Measurements from ENCODE around the gene ANXA11. TPM values are rescaled to one million over a fixed set of nuclear protein-coding genes. Genes with fewer than 3 reads are reported as not detected.
"Not testable (repeated sequence)": the region's sequence is repeated elsewhere in the genome, so short reads cannot be mapped to it uniquely, and the experiment has no call there.

The ANXA11 gene
- total RNA-seq, 1 experiment from 2014 or later = 68.1 TPM

GRCh38 chr10:80223031-80223419 lies 17.7 kb upstream of the ANXA11 start:
- H4K8ac ChIP-seq (replicated peaks; ENCODE audit: insufficient read length, low read depth, low read length); H3K4me1 ChIP-seq (ENCODE audit: insufficient read depth, low read length); H2BK15ac ChIP-seq (ENCODE audit: low read depth, low read length); H3K4me1 Mint-ChIP-seq; H3K36me3 Mint-ChIP-seq (ENCODE audit: insufficient read depth in 1 of 3, low read depth in 3 of 3); H4K91ac ChIP-seq (ENCODE audit: insufficient read length, low read depth, low read length); H4K5ac ChIP-seq (ENCODE audit: insufficient read length, low read depth, low read length); H3K18ac ChIP-seq (ENCODE audit: insufficient read length, low read depth, low read length); H3K23me2 ChIP-seq (ENCODE audit: insufficient read length, low read depth, low read length, poor library complexity, severe bottlenecking); H2BK120ac ChIP-seq (ENCODE audit: low read depth, low read length, poor library complexity, severe bottlenecking); H2BK12ac ChIP-seq (ENCODE audit: insufficient read length, low read depth, low read length); H3K79me1 ChIP-seq (ENCODE audit: insufficient read depth, low read depth, low read length, poor library complexity, severe bottlenecking); DNase-seq; H4K20me1 ChIP-seq (ENCODE audit: control insufficient read depth, insufficient read depth, insufficient read length); H3T11ph ChIP-seq (ENCODE audit: low read length); H3K56ac ChIP-seq (ENCODE audit: insufficient read length, low read depth, low read length); H2AK5ac ChIP-seq (ENCODE audit: insufficient read length, low read length); H3K27ac ChIP-seq (ENCODE audit: insufficient read length, low read depth, low read length); H3K4me3 Mint-ChIP-seq; H2BK5ac ChIP-seq (ENCODE audit: insufficient read length, low read length); H3K79me2 ChIP-seq (ENCODE audit: insufficient read depth, low read length); H3K4me2 ChIP-seq (ENCODE audit: insufficient read depth, insufficient read length, low read length); H2BK20ac ChIP-seq (ENCODE audit: low read depth, low read length, poor library complexity, severe bottlenecking); H3K4ac ChIP-seq (ENCODE audit: low read depth, low read length); H3K27ac Mint-ChIP-seq; H3K27me3 ChIP-seq (ENCODE audit: insufficient read depth, low read length); H3K9ac ChIP-seq (ENCODE audit: extremely low read depth, insufficient read length, low read length); H3K23ac ChIP-seq (ENCODE audit: insufficient read length, low read depth, low read length); H3K9me3 Mint-ChIP-seq; H3K9me3 ChIP-seq (ENCODE audit: control insufficient read depth, low read depth, low read length); H2AFZ ChIP-seq (ENCODE audit: low read length); H3K14ac ChIP-seq (ENCODE audit: insufficient read depth, low read length): not testable (repeated sequence)
- peaks cover 10% of the 10 kb centered on the region for H3K27me3 Mint-ChIP-seq (ENCODE audit: low read depth)
- WGBS (ENCODE audit: extremely low coverage, insufficient read length, low lambda C conversion rate) = no CpG with 5 or more reads among the region's 5 CpGs

GRCh38 chr10:80218878-80219277 lies 13.5 kb upstream of the ANXA11 start:
- not testable (repeated sequence) for H4K5ac ChIP-seq (ENCODE audit: insufficient read length, low read depth, low read length); H3K23ac ChIP-seq (ENCODE audit: insufficient read length, low read depth, low read length); H3K4me2 ChIP-seq (ENCODE audit: insufficient read depth, insufficient read length, low read length); H3K9me3 Mint-ChIP-seq; H2AFZ ChIP-seq (ENCODE audit: low read length); H2AK5ac ChIP-seq (ENCODE audit: insufficient read length, low read length); H2BK12ac ChIP-seq (ENCODE audit: insufficient read length, low read depth, low read length); H3K4me1 Mint-ChIP-seq; DNase-seq; H2BK20ac ChIP-seq (ENCODE audit: low read depth, low read length, poor library complexity, severe bottlenecking); H3K27me3 ChIP-seq (ENCODE audit: insufficient read depth, low read length); H3K9ac ChIP-seq (ENCODE audit: extremely low read depth, insufficient read length, low read length); H3K4me1 ChIP-seq (ENCODE audit: insufficient read depth, low read length); H3K18ac ChIP-seq (ENCODE audit: insufficient read length, low read depth, low read length); H3T11ph ChIP-seq (ENCODE audit: low read length); H3K23me2 ChIP-seq (ENCODE audit: insufficient read length, low read depth, low read length, poor library complexity, severe bottlenecking); H3K56ac ChIP-seq (ENCODE audit: insufficient read length, low read depth, low read length); H3K9me3 ChIP-seq (ENCODE audit: control insufficient read depth, low read depth, low read length); H4K8ac ChIP-seq (replicated peaks; ENCODE audit: insufficient read length, low read depth, low read length); H4K20me1 ChIP-seq (ENCODE audit: control insufficient read depth, insufficient read depth, insufficient read length); H4K91ac ChIP-seq (ENCODE audit: insufficient read length, low read depth, low read length); H3K4me3 Mint-ChIP-seq; H2BK15ac ChIP-seq (ENCODE audit: low read depth, low read length); H3K79me2 ChIP-seq (ENCODE audit: insufficient read depth, low read length); H3K36me3 Mint-ChIP-seq (ENCODE audit: insufficient read depth in 1 of 3, low read depth in 3 of 3); H2BK5ac ChIP-seq (ENCODE audit: insufficient read length, low read length); H2BK120ac ChIP-seq (ENCODE audit: low read depth, low read length, poor library complexity, severe bottlenecking); H3K27ac Mint-ChIP-seq; H3K79me1 ChIP-seq (ENCODE audit: insufficient read depth, low read depth, low read length, poor library complexity, severe bottlenecking); H3K4ac ChIP-seq (ENCODE audit: low read depth, low read length); H3K27ac ChIP-seq (ENCODE audit: insufficient read length, low read depth, low read length); H3K27me3 Mint-ChIP-seq (ENCODE audit: low read depth); H3K14ac ChIP-seq (ENCODE audit: insufficient read depth, low read length)
- whole genome bisulfite sequencing (ENCODE audit: extremely low coverage, insufficient read length, low lambda C conversion rate) = no CpG with 5 or more reads among the region's 1 CpG

All from H9 (cell line).